ENCODE measurements around the gene STARD10.

DNA sequence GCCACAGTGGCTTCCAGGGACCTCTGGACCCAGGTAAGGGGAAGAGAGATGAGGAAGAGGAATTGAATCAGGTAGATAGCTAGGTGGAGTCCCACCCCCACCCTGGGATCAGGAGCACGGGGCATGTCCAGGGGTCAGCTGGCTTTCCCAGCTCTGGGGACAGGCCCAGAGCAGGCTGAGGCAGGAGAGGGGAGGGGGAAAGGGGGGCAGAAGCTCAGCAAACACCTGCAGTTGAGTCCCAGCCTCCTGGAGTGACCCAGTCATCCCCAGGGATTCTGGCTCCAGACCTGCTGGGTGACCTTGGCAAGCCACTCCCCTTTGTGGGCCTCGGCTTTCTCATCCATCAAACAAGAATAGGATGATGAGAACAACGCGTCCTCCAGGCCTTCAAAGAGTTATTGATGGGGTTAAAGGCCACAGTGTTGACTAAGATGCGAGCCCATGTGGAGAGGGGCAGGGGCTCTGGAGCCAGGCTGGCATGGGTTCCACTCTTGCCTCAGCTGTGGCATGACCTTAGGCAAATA is 16.0 kb downstream of the STARD10 start:
- TF ChIP-seq CTCF (IDR thresholded peaks at IDR 0.05) (no peak), POLR2A (IDR thresholded peaks at IDR 0.05) (no peak)

Data from heart left ventricle (tissue), 13 donors.